AG04449 (cell line): ENCODE data around the gene TREML2.

Source experiments
- CTCF ChIA-PET: fragments of 350-600 bp; formaldehyde crosslinking; extraction: SDS; loops from one replicate; lab custom pipeline; 2021; ENCODE audit warnings: antibody characterized with exemption; lab: Yijun Ruan, JAX
- POLR2A ChIA-PET: fragments of 400-600, 350-600 bp; formaldehyde crosslinking; extraction: SDS; loops from one replicate; lab custom pipeline; 2020; ENCODE audit warnings: antibody characterized with exemption, inconsistent platforms; lab: Yijun Ruan, JAX
- DNase-seq: peaks from one replicate; pipeline ENCODE4 v3.0.0-alpha.2; 2010; ENCODE audit warnings: low read depth, low spot score
- H3K4me3 ChIP-seq: 2 replicates; pipeline ENCODE4 v1.5.1; 2011; ENCODE audit warnings: low read depth, mild to moderate bottlenecking, control low read depth, low read length
- CTCF ChIP-seq: IDR thresholded peaks from one replicate; pipeline ENCODE4 v1.5.1; 2011; ENCODE audit warnings: mild to moderate bottlenecking, moderate library complexity, low read length, control low read depth, inconsistent platforms; ENCODE audit not compliant: insufficient read depth; ENCODE audit errors: missing control alignments

The TREML2 gene

DNA sequence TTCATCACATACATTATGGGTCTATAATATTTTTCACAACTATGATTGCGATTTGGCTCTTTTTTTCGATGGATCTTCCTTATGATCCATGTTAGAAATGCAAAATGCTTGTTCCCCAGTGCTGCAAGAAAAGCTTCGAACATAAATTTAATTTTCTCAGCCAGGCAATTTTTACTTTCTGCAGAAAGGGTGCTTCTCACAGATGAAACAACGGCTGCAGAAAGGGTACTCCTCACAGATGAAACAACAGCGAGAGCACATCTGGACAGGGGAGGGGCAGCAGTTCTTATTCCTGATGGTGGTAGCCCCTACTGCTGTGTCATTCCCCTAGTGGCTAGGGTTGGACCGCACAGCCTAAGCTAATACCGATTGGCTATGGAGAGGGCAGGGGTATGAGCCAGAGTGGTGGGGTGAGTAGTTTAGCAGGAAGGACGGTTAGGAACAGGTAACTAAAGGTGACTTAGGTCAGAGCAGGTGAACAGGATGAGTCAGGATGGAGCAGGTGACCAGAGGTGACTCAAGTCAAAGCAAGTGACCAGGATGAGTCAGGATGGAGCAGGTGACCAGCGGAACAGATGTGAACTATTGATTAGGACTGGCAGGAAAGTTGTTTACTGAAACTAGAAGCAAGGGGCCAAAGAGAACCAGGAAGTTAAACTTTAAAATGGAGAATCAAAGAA is 13.8 kb upstream of the TREML2 start:
- CTCF ChIA-PET = no interaction called here
- DNase-seq = no peak
- POLR2A ChIA-PET = no interaction called here
- no peak overlapping the region for H3K4me3 ChIP-seq
- TF ChIP-seq CTCF = no peak

GRCh38 chr6:41209547-41210320 is 8.8 kb upstream of the TREML2 start:
- no peak for DNase-seq
- CTCF ChIA-PET = no interaction called here
- no peak for TF ChIP-seq CTCF
- H3K4me3 ChIP-seq = no peak overlapping the region
- POLR2A ChIA-PET = no interaction called here

DNA sequence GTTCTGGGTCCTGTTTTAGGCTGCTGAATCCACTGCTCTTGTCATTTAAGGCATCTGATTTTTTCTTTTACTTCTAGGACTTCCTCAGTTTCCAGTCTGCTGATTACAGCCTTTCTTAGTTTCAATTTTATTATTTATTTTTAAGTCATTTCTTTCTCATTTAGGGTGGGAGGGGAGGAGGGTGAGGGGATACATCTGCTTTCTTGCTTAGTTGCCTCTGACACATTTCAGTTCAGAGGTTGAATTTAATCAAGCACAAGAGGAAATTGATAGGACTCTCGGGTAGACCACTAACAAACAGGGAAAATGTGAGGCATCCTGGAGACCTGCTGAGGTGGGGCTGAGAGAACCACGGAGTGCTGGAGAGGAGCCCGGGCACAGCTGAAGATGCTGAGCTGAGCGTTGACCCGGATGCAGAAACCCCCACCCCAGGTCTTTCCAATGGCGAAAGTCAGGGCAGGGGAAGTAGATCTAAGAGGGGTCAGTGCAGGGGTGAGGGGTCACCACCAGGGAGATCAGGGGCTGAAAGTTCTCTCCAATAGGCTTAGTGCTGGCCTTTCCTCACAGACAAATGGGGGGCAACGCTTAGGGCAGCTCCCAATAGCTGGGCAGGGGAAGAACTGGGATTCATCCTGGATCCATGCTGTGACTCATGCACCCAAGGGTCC is 7.6 kb upstream of the TREML2 start:
- TF ChIP-seq CTCF = no peak
- CTCF ChIA-PET = no interaction called here
- H3K4me3 ChIP-seq = no peak overlapping the region
- DNase-seq = no peak
- POLR2A ChIA-PET = no interaction called here

- POLR2A ChIA-PET = no interaction called here
- no peak overlapping the region for H3K4me3 ChIP-seq
- no peak for DNase-seq
- no peak for TF ChIP-seq CTCF
- CTCF ChIA-PET = no interaction called here
Observed at GRCh38 chr6:41204156-41204555, 3.2 kb upstream of the TREML2 start.

- TF ChIP-seq CTCF = no peak
- H3K4me3 ChIP-seq = no peak overlapping the region
- ChIA-PET CTCF (interaction anchor here (1.3 kb wide), 1 partner anchor 109 kb away, joined by 5 read pairs; no protein-coding TSS in a partner anchor), POLR2A (no interaction called here)
- DNase-seq = no peak
Observed at GRCh38 chr6:41201764-41202173, 820 bp upstream of the TREML2 start.
